GM19468 (cell line): ENCODE data around the gene SOWAHD.
"Not testable (repeated sequence)": the region's sequence is repeated elsewhere in the genome, so short reads cannot be mapped to it uniquely, and the experiment has no call there.

ENCODE experiments used
- ATAC-seq: cut with Tn5 transposase; IDR thresholded peaks from one replicate; pipeline ENCODE4 v1.9.1; 2021; ENCODE audit warnings: mild to moderate bottlenecking, moderate library complexity, moderate number of reproducible peaks; ENCODE audit not compliant: unreplicated experiment; ENCODE audit errors: extremely low read depth

The SOWAHD gene

DNA sequence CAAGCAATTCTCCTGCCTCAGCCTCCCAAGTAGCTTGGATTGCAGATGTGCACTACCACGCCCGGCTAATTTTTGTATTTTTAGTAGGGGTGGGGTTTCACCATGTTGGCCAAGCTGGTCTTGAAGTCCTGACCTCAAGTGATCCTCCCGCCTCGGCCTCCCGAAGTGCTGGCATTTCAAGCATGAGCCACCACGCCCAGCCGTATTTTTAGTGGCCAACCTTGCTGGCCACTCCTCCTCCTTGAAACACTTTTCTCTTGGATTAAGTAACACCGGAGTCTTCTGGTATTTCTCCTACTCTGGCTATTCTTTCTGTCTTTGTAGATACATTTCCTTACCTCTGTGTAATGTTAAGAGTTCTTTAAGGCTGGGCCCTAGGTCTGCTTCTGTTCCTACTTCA lies 44.2 kb downstream of the SOWAHD start:
- no peak for ATAC-seq

GRCh38 chrX:119808461-119808860 lies 50.1 kb downstream of the SOWAHD start:
- not testable (repeated sequence) for ATAC-seq

GRCh38 chrX:119809185-119809666 lies 50.8 kb downstream of the SOWAHD start:
- no peak for ATAC-seq
